Loucy (cell line): Measurements from ENCODE around the gene CUX1.

Experiments
- H2AFZ ChIP-seq: fragments of 200-600 bp; sonication (generic); 2 replicates; pipeline ENCODE4 v1.6.0; 2016; ENCODE audit warnings: antibody characterized with exemption, mild to moderate bottlenecking, low read length, moderate library complexity
- H3F3A ChIP-seq: fragments of 200-600 bp; 2 replicates; pipeline ENCODE4 v1.6.0; 2016; ENCODE audit warnings: antibody characterized with exemption, low read depth, mild to moderate bottlenecking
- H3K27me3 ChIP-seq: fragments of 200-600 bp; sonication (generic); 2 replicates; pipeline ENCODE4 v1.6.1; 2014; ENCODE audit warnings: low read length, mild to moderate bottlenecking; ENCODE audit not compliant: insufficient read depth, poor library complexity, severe bottlenecking
- H3K36me3 ChIP-seq: fragments of 200-600 bp; sonication (generic); 2 replicates; pipeline ENCODE4 v1.6.1; 2016; ENCODE audit warnings: low read length; ENCODE audit not compliant: insufficient read depth
- H3K4me1 ChIP-seq: fragments of 200-600 bp; sonication (generic); 2 replicates; pipeline ENCODE4 v1.5.1; 2014; ENCODE audit warnings: low read length, mild to moderate bottlenecking; ENCODE audit not compliant: insufficient read depth, poor library complexity, severe bottlenecking
- H3K4me2 ChIP-seq: fragments of 200-600 bp; sonication (generic); 2 replicates; pipeline ENCODE4 v1.6.0; 2014; ENCODE audit warnings: antibody characterized with exemption, low read length, low read depth, mild to moderate bottlenecking; ENCODE audit not compliant: poor library complexity, severe bottlenecking
- H3K4me3 ChIP-seq: fragments of 200-600 bp; sonication (generic); 2 replicates; pipeline ENCODE4 v1.5.1; 2014; ENCODE audit warnings: low read length, mild to moderate bottlenecking, mixed read lengths; ENCODE audit not compliant: poor library complexity, severe bottlenecking
- H3K79me2 ChIP-seq: fragments of 200-600 bp; sonication (generic); 2 replicates; pipeline ENCODE4 v1.6.1; 2014; ENCODE audit warnings: low read length; ENCODE audit not compliant: insufficient read depth
- H3K9ac ChIP-seq: fragments of 200-600 bp; sonication (generic); 2 replicates; pipeline ENCODE4 v1.6.0; 2014; ENCODE audit warnings: mild to moderate bottlenecking, low read depth, low read length, moderate library complexity; ENCODE audit not compliant: poor library complexity, severe bottlenecking
- H3K9me2 ChIP-seq: fragments of 200-600 bp; sonication (generic); replicated peaks from 2 replicates; pipeline ENCODE4 v1.6.1; 2016; ENCODE audit warnings: low read depth, low read length, mixed read lengths
- H3K9me3 ChIP-seq: fragments of 200-600 bp; sonication (generic); 2 replicates; pipeline ENCODE4 v1.6.1; 2014; ENCODE audit warnings: mild to moderate bottlenecking, antibody characterized with exemption, low read length, low read depth; ENCODE audit not compliant: insufficient read depth
- H4K20me1 ChIP-seq: fragments of 200-600 bp; sonication (generic); 2 replicates; pipeline ENCODE4 v1.6.0; 2014; ENCODE audit warnings: antibody characterized with exemption, low read length, mild to moderate bottlenecking; ENCODE audit not compliant: insufficient read depth, poor library complexity, severe bottlenecking
- EZH2phosphoT487 ChIP-seq: fragments of 200-600 bp; IDR thresholded peaks from 2 replicates; pipeline ENCODE4 v1.6.1; 2018; ENCODE audit warnings: antibody characterized with exemption, mild to moderate bottlenecking, moderate library complexity, borderline replicate concordance
- TF ChIP-seq, protein P1 (sequence below): fragments of 200-600 bp; sonication (generic); conservative IDR thresholded peaks from 2 replicates; pipeline ENCODE4 v1.5.1; 2014; ENCODE audit warnings: mild to moderate bottlenecking, antibody characterized with exemption, low read length

The CUX1 gene

DNA sequence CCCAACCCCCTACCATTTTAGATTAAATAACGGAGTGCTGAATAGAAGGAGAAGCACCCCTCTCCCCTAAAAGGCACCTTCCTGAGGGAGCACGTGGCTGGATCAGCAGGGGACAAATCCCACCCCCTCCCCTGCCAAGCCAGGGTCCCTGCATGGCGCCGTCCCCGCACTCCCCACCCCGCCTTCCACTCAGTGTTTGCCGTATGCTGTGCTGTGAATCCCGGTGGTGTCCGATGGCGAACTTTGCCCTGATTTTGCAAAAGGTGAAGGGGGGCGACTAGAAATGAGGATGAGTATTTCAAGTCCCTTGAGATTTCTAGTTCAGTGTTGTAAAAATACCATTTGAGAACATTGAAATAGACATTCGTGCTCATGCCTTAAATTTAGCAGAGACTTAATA, 385.8 kb downstream of the CUX1 start:
- no peaks in the 10 kb centered on the region for H3K9me2 ChIP-seq
- H3F3A ChIP-seq, result no peaks in the 10 kb centered on the region
- H3K9ac ChIP-seq, result no peak overlapping the region
- no peak overlapping the region for H3K4me2 ChIP-seq
- no peaks in the 10 kb centered on the region for H4K20me1 ChIP-seq
- no peak overlapping the region for H2AFZ ChIP-seq
- H3K4me3 ChIP-seq, result no peak overlapping the region
- H3K27me3 ChIP-seq, result no peaks in the 10 kb centered on the region
- H3K36me3 ChIP-seq, result peaks cover 87% of the 10 kb centered on the region; the same call in 1 of the 2 replicates
- H3K9me3 ChIP-seq, result no peaks in the 10 kb centered on the region
- TF ChIP-seq, protein P1, sequence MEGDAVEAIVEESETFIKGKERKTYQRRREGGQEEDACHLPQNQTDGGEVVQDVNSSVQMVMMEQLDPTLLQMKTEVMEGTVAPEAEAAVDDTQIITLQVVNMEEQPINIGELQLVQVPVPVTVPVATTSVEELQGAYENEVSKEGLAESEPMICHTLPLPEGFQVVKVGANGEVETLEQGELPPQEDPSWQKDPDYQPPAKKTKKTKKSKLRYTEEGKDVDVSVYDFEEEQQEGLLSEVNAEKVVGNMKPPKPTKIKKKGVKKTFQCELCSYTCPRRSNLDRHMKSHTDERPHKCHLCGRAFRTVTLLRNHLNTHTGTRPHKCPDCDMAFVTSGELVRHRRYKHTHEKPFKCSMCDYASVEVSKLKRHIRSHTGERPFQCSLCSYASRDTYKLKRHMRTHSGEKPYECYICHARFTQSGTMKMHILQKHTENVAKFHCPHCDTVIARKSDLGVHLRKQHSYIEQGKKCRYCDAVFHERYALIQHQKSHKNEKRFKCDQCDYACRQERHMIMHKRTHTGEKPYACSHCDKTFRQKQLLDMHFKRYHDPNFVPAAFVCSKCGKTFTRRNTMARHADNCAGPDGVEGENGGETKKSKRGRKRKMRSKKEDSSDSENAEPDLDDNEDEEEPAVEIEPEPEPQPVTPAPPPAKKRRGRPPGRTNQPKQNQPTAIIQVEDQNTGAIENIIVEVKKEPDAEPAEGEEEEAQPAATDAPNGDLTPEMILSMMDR, result no peak
- no peak for TF ChIP-seq EZH2phosphoT487
- H3K4me1 ChIP-seq, result no peaks in the 10 kb centered on the region
- H3K79me2 ChIP-seq, result no peaks in the 10 kb centered on the region

- Histone ChIP-seq H3K4me3 (no peak overlapping the region), H3F3A (no peaks in the 10 kb centered on the region), H3K9me2 (no peaks in the 10 kb centered on the region), H3K4me1 (no peaks in the 10 kb centered on the region), H3K36me3 (peaks cover 84% of the 10 kb centered on the region; the same call in 1 of the 2 replicates), H3K9me3 (no peaks in the 10 kb centered on the region), H2AFZ (no peak overlapping the region), H4K20me1 (no peaks in the 10 kb centered on the region), H3K27me3 (no peaks in the 10 kb centered on the region), H3K79me2 (no peaks in the 10 kb centered on the region), H3K9ac (no peak overlapping the region), H3K4me2 (no peak overlapping the region)
- TF ChIP-seq EZH2phosphoT487, result no peak
- TF ChIP-seq, protein P1, result no peak
These were observed 386.8 kb downstream of the CUX1 start for GRCh38 chr7:102204212-102204611.

DNA sequence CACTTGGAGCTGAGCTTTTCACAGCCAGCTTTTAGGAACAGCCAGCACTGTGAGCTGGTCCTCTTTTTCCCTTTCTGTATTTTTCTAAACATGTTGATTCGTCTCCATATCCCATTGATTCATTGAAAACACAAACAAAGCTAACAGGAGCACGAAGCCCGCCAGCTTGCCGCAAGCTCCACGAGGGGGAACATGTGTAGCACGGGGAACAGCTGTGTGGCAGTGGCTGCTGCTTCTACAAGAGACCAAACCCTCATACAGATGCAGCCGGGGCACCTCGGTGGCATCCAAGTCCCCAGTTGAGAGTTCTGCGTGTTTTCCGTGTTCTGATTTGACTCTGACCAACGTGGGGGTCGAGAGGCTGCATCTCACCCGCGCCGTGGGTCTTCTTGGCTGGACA, 388.5 kb downstream of the CUX1 start:
- H3K79me2 ChIP-seq, result no peaks in the 10 kb centered on the region
- H3K9ac ChIP-seq, result no peak overlapping the region
- no peaks in the 10 kb centered on the region for H3F3A ChIP-seq
- H3K9me2 ChIP-seq, result no peaks in the 10 kb centered on the region
- no peak overlapping the region for H3K4me3 ChIP-seq
- no peaks in the 10 kb centered on the region for H3K4me1 ChIP-seq
- no peak overlapping the region for H3K4me2 ChIP-seq
- peaks cover 82% of the 10 kb centered on the region; the same call in 1 of the 2 replicates for H3K36me3 ChIP-seq
- no peaks in the 10 kb centered on the region for H4K20me1 ChIP-seq
- TF ChIP-seq, protein P1, result no peak
- TF ChIP-seq EZH2phosphoT487, result no peak
- no peaks in the 10 kb centered on the region for H3K27me3 ChIP-seq
- H2AFZ ChIP-seq, result no peak overlapping the region
- no peaks in the 10 kb centered on the region for H3K9me3 ChIP-seq
